Transverse colon (tissue), 4 donors: Measurements from ENCODE around the gene PLA2G5. TPM values are rescaled to one million over a fixed set of nuclear protein-coding genes. Genes with fewer than 3 reads are reported as not detected.
A peak's percentile ranks its signal among the peaks of the same experiment; 100 is the strongest.

Experiments
- DNase-seq: peaks from one replicate; pipeline ENCODE4 v3.0.0-alpha.2; 2019
- H3K27ac ChIP-seq, 4 donors: fragments of 200-600 bp; sonication (generic); 2 replicates each; pipeline ENCODE4 v1.5.1; 2016 to 2018; ENCODE audit warnings: inconsistent platforms in 4 of 4
- H3K27me3 ChIP-seq: fragments of 200-600 bp; sonication (generic); 2 replicates; pipeline ENCODE4 v1.5.1; 2017; ENCODE audit warnings: inconsistent platforms
- H3K36me3 ChIP-seq, 4 donors: fragments of 200-600 bp; sonication (generic); 2 replicates each; pipeline ENCODE4 v1.5.1; 2017 to 2019; ENCODE audit warnings: inconsistent platforms in 4 of 4
- H3K4me1 ChIP-seq, 4 donors: fragments of 200-600 bp; sonication (generic); 2 replicates each; pipeline ENCODE4 v1.5.1; 2017 to 2020; ENCODE audit warnings: inconsistent platforms in 4 of 4
- H3K4me3 ChIP-seq, 4 donors: fragments of 200-600 bp; sonication (generic); 1 replicate in 1 of 4; 2 replicates in 3 of 4; pipeline versions ENCODE4 v1.5.1 to v1.6.1; 2017 to 2019; ENCODE audit warnings: inconsistent platforms in 4 of 4
- H3K9me3 ChIP-seq, 2 donors: fragments of 200-600 bp; sonication (generic); 2 replicates each; pipeline ENCODE4 v1.5.1; 2017 to 2019; ENCODE audit warnings: inconsistent platforms in 2 of 2
- CTCF ChIP-seq, 5 experiments: fragments of 200-600 bp in 3 of 5; fragments of 450-650 bp in 2 of 5; sonication (generic) in 3 of 5; IDR thresholded peaks; 1 replicate in 2 of 5; 2 replicates in 3 of 5; pipeline ENCODE4 v1.5.1; 2016 to 2017; ENCODE audit warnings: antibody characterized with exemption in 5 of 5, inconsistent platforms in 3 of 5, mild to moderate bottlenecking in 2 of 5, moderate library complexity in 1 of 5
- EP300 ChIP-seq: sonication (generic); formaldehyde crosslinking; IDR thresholded peaks from one replicate; pipeline ENCODE4 v1.6.1; 2017; ENCODE audit warnings: antibody characterized with exemption, low read depth
- POLR2A ChIP-seq: fragments of 450-650 bp; IDR thresholded peaks from one replicate; pipeline ENCODE4 v1.6.1; 2016; ENCODE audit warnings: antibody characterized with exemption, mild to moderate bottlenecking, moderate library complexity
- POLR2AphosphoS5 ChIP-seq, 3 donors: sonication (generic); formaldehyde crosslinking; IDR thresholded peaks; one replicate each; pipeline ENCODE4 v1.6.1; 2016; ENCODE audit warnings: antibody characterized with exemption in 3 of 3
- WGBS, 2 donors: methylation state at CpG; one replicate each; pipeline ENCODE4 v1.1.5; 2018; ENCODE audit warnings: low coverage in 1 of 2; 5-methylcytosine and 5-hydroxymethylcytosine counted together
- in situ Hi-C, 4 donors: fragments of 200-750 bp; cut with MboI; loops; one replicate each; pipeline versions ENCODE4 v1.15.0 to v1.15.1; 2017; ENCODE audit warnings: low sequenced_read_pairs in 3 of 4, low pct_ligation_motif_present in 1 of 4, low pct_unique_long_range_greater_than_20kb in 1 of 4
- intact Hi-C: fragments of 100-400 bp; cut with DNase I; formaldehyde crosslinking; loops from one replicate; pipeline ENCODE4 v1.15.1; 2023; ENCODE audit warnings: low total_unique reads
- total RNA-seq, 4 donors: library from RNA; depleted of rRNA; stranded (reverse); fragments of >200 nt; gene quantifications; one replicate each; pipeline ENCODE4 v1.1.0, GENCODE V29; 2016

Gene PLA2G5
- total RNA-seq, 4 donors from 2014 or later, result 0.60 to 3.1 (median 2.9) TPM; not detected in 1

GRCh38 chr1:20070357-20070756 is 363 bp downstream of the PLA2G5 start:
- H3K4me3 ChIP-seq, result peak overlapping the region in 1 of 4 donors; percentile 7
- DNase-seq, result no peak
- no peaks in the 10 kb centered on the region for H3K9me3 ChIP-seq
- WGBS, 2 donors, result 88% methylated on average over 10 of the region's 10 CpGs; no CpG with 5 or more reads in 1 of the 2 donors
- in situ Hi-C loops (no loop called here), intact Hi-C loops (no loop called here)
- peak overlapping the region in 3 of 4 donors; percentile 40 to 67 (median 60) for H3K27ac ChIP-seq
- no peak for TF ChIP-seq POLR2AphosphoS5 (IDR thresholded peaks at IDR 0.05)
- no peak for TF ChIP-seq EP300
- TF ChIP-seq CTCF (IDR thresholded peaks at IDR 0.05), result no peak
- TF ChIP-seq POLR2A, result no peak
- H3K27me3 ChIP-seq, result peaks cover 3% of the 10 kb centered on the region
- no peaks in the 10 kb centered on the region for H3K4me1 ChIP-seq
- no peaks in the 10 kb centered on the region for H3K36me3 ChIP-seq

- in situ Hi-C loops, result no loop called here
- H3K4me3 ChIP-seq, result no peak overlapping the region
- no peaks in the 10 kb centered on the region for H3K27me3 ChIP-seq
- H3K9me3 ChIP-seq, result no peaks in the 10 kb centered on the region
- H3K27ac ChIP-seq, result peak overlapping the region in 3 of 4 donors; percentile 40 to 67 (median 60)
- intact Hi-C loops, result no loop called here
- H3K4me1 ChIP-seq, result no peaks in the 10 kb centered on the region
- H3K36me3 ChIP-seq, result no peaks in the 10 kb centered on the region
- DNase-seq, result no peak
- TF ChIP-seq POLR2A (no peak), EP300 (no peak), CTCF (IDR thresholded peaks at IDR 0.05) (no peak)
- 91% methylated on average over 6 of the region's 6 CpGs; no CpG with 5 or more reads in 1 of the 2 donors for WGBS, 2 donors
Measured at GRCh38 chr1:20071416-20071815, 1.4 kb downstream of the PLA2G5 start.

GRCh38 chr1:20072771-20073170 is 2.8 kb downstream of the PLA2G5 start:
- no peaks in the 10 kb centered on the region for H3K4me1 ChIP-seq
- in situ Hi-C loops, result no loop called here
- no peaks in the 10 kb centered on the region for H3K36me3 ChIP-seq
- no peak for DNase-seq
- H3K27ac ChIP-seq, result peak overlapping the region in 1 of 4 donors; percentile 1
- no peak overlapping the region for H3K4me3 ChIP-seq
- H3K9me3 ChIP-seq, result no peaks in the 10 kb centered on the region
- H3K27me3 ChIP-seq, result no peaks in the 10 kb centered on the region
- TF ChIP-seq POLR2AphosphoS5 (IDR thresholded peaks at IDR 0.05), result no peak
- WGBS, 2 donors, result 44 to 90% methylated on average over 1 to 7 of the region's 7 CpGs
- intact Hi-C loops, result no loop called here

GRCh38 chr1:20073256-20073655 is 3.3 kb downstream of the PLA2G5 start:
- WGBS, 2 donors, result 91% methylated on average over 2 of the region's 2 CpGs; no CpG with 5 or more reads in 1 of the 2 donors
- Histone ChIP-seq H3K4me1 (no peaks in the 10 kb centered on the region), H3K27me3 (no peaks in the 10 kb centered on the region), H3K36me3 (no peaks in the 10 kb centered on the region), H3K27ac (no peak overlapping the region), H3K4me3 (no peak overlapping the region), H3K9me3 (no peaks in the 10 kb centered on the region)
- intact Hi-C loops, result no loop called here
- no peak for DNase-seq
- in situ Hi-C loops, result no loop called here
- TF ChIP-seq EP300, result no peak
- TF ChIP-seq CTCF (IDR thresholded peaks at IDR 0.05), result no peak
- TF ChIP-seq POLR2A, result no peak
- TF ChIP-seq POLR2AphosphoS5 (IDR thresholded peaks at IDR 0.05), result no peak

- no peaks in the 10 kb centered on the region for H3K27me3 ChIP-seq
- no peaks in the 10 kb centered on the region for H3K9me3 ChIP-seq
- in situ Hi-C loops (no loop called here), intact Hi-C loops (no loop called here)
- no peak for TF ChIP-seq EP300
- 77 to 90% methylated on average over 7 to 11 of the region's 11 CpGs for WGBS, 2 donors
- DNase-seq, result no peak
- no peak overlapping the region for H3K27ac ChIP-seq
- no peak overlapping the region for H3K4me3 ChIP-seq
- no peaks in the 10 kb centered on the region for H3K4me1 ChIP-seq
- H3K36me3 ChIP-seq, result no peaks in the 10 kb centered on the region
Measured at GRCh38 chr1:20074055-20074724, 4.2 kb downstream of the PLA2G5 start.
